NCI-H748 (cell line): ENCODE data around the gene CUTA.

ENCODE experiments used
- DNase-seq: peaks from one replicate; lab custom pipeline; 2025; ENCODE audit not compliant: unreplicated experiment; lab: John Stamatoyannopoulos, UW

Gene CUTA

GRCh38 chr6:33439956-33440648 is 22.2 kb upstream of the CUTA start:
- no peak for DNase-seq

- DNase-seq: no peak
Observed at GRCh38 chr6:33438978-33439594, 21.2 kb upstream of the CUTA start.

GRCh38 chr6:33437666-33438065 is 19.8 kb upstream of the CUTA start:
- no peak for DNase-seq

- DNase-seq: no peak
Observed at GRCh38 chr6:33434961-33435360, 17.1 kb upstream of the CUTA start.

- no peak for DNase-seq
Observed at GRCh38 chr6:33433544-33434191, 15.8 kb upstream of the CUTA start.

GRCh38 chr6:33433001-33433543 is 15.2 kb upstream of the CUTA start:
- DNase-seq: no peak

GRCh38 chr6:33432546-33432945 is 14.6 kb upstream of the CUTA start:
- no peak for DNase-seq

- DNase-seq: no peak
Observed at GRCh38 chr6:33431880-33432541, 14.1 kb upstream of the CUTA start.

GRCh38 chr6:33430991-33431879 is 13.3 kb upstream of the CUTA start:
- peak; percentile 79 for DNase-seq

GRCh38 chr6:33430334-33430733 is 12.4 kb upstream of the CUTA start:
- no peak for DNase-seq

GRCh38 chr6:33429750-33430052 is 11.8 kb upstream of the CUTA start:
- DNase-seq: no peak

GRCh38 chr6:33428966-33429749 is 11.3 kb upstream of the CUTA start:
- DNase-seq: no peak

GRCh38 chr6:33428224-33428965 is 10.5 kb upstream of the CUTA start:
- DNase-seq: peak; percentile 52

GRCh38 chr6:33427585-33428223 is 9.8 kb upstream of the CUTA start:
- peak; percentile 60 for DNase-seq

GRCh38 chr6:33426590-33427511 is 8.9 kb upstream of the CUTA start:
- peak; percentile 70 for DNase-seq

- peak; percentile 95 for DNase-seq
Observed at GRCh38 chr6:33425668-33426577, 8.0 kb upstream of the CUTA start.
